Measurements from ENCODE around the gene VRK3.

VRK3 gene

DNA sequence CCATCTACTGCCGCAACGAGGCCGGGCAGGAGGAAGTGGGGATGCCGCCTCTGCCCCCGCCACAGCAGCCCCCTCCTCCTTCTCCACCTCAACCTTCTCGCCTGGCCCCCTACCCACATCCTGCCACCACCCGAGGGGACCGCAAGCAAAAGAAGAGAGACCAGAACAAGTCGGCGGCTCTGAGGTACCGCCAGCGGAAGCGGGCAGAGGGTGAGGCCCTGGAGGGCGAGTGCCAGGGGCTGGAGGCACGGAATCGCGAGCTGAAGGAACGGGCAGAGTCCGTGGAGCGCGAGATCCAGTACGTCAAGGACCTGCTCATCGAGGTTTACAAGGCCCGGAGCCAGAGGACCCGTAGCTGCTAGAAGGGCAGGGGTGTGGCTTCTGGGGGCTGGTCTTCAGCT lies 92.4 kb downstream of the VRK3 start:
- no peak for TF ChIP-seq CTCF (IDR thresholded peaks at IDR 0.05; ENCODE audit: low read depth, low read length, missing control alignments)
- H3K4me3 ChIP-seq (replicated peaks; ENCODE audit: low read depth, low read length), result no peak overlapping the region
- DNase-seq (ENCODE audit: extremely low read depth, low read depth), result no peak

GRCh38 chr19:49932041-49932451 lies 93.1 kb downstream of the VRK3 start:
- DNase-seq (ENCODE audit: extremely low read depth, low read depth), result no peak
- H3K4me3 ChIP-seq (replicated peaks; ENCODE audit: low read depth, low read length), result no peak overlapping the region

DNA sequence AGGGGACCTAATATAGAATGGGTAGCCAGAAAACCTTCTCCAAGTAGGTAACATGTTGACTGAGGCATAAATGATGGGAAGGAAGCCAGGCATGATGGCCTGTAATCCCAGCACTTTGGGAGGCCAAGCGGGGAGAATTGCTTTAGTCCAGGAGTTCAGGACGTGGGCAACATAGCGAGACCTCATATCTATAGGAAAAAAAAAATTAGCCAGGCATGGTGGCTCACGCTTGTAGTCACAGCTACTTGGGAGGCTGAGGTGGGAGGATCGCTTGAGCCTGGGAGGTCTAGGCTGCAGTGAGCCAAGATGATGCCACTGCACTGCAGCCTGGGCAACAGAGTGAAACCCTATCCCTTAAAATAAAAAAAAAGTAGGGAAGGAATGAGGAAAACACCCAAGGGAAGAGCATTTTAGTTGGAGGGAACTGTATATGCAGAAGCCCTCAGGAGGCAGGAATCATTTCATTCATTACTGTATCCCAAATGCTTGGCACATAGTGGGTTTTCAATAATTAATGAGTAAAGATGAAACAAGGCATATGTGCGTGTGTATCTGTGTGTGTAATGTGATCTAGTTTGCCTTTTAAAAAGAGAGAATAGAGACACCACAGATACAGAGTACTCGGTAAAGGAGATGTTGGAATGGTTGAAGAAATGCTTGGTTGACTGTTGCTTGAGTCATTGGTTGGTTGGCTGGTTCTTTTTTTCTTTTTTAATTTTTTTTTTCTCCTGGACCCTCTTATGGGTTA lies 93.7 kb downstream of the VRK3 start:
- TF ChIP-seq CTCF (IDR thresholded peaks at IDR 0.05; ENCODE audit: low read depth, low read length, missing control alignments), result no peak
- DNase-seq (ENCODE audit: extremely low read depth, low read depth), result no peak
- no peak overlapping the region for H3K4me3 ChIP-seq (replicated peaks; ENCODE audit: low read depth, low read length)

More at GRCh38 chr19:49932041-49932451, 93.1 kb downstream of the VRK3 start:
- TF ChIP-seq CTCF (IDR thresholded peaks at IDR 0.05; ENCODE audit: low read depth, low read length, missing control alignments), result no peak

GRCh38 chr19:49930483-49931011 lies 94.6 kb downstream of the VRK3 start:
- peak overlapping the region; percentile 86; the same call in 1 of the 2 replicates for H3K4me3 ChIP-seq (replicated peaks; ENCODE audit: low read depth, low read length)
- TF ChIP-seq CTCF (IDR thresholded peaks at IDR 0.05; ENCODE audit: low read depth, low read length, missing control alignments), result no peak
- no peak for DNase-seq (ENCODE audit: extremely low read depth, low read depth)

GRCh38 chr19:49929611-49930482 lies 95.3 kb downstream of the VRK3 start:
- peak overlapping the region; percentile 86 for H3K4me3 ChIP-seq (replicated peaks; ENCODE audit: low read depth, low read length)
- no peak for TF ChIP-seq CTCF (IDR thresholded peaks at IDR 0.05; ENCODE audit: low read depth, low read length, missing control alignments)
- DNase-seq (ENCODE audit: extremely low read depth, low read depth), result peak; percentile 91

GRCh38 chr19:49929121-49929610 lies 96.0 kb downstream of the VRK3 start, which contains the start of the genes ATF5 and NUP62:
TSS of gene ATF5 (plus strand) at chr19:49929205. CDS start at chr19:49930851, 1,646 bp downstream.
TSS of gene NUP62 (minus strand) at chr19:49929504. CDS start at chr19:49909807, 19,697 bp downstream.
- TF ChIP-seq CTCF (IDR thresholded peaks at IDR 0.05; ENCODE audit: low read depth, low read length, missing control alignments), result no peak
- H3K4me3 ChIP-seq (replicated peaks; ENCODE audit: low read depth, low read length), result peak within 1 kb of the TSS; percentile 86
- peak; percentile 56 for DNase-seq (ENCODE audit: extremely low read depth, low read depth)

All from HFF-Myc (cell line).